GM12891 (cell line): ENCODE results near the gene C8G.

Experiments used
- DNase-seq: peaks from one replicate; pipeline ENCODE4 v3.0.0; 2011; ENCODE audit warnings: low spot score; ENCODE audit not compliant: insufficient read length
- FAIRE-seq: peaks from 2 replicates; lab custom pipeline; 2011; peaks lifted over from hg19 to GRCh38; lab: Jason Lieb, UNC
- PAX5 ChIP-seq: IDR thresholded peaks from 2 replicates; pipeline ENCODE4 v1.6.1; 2011; ENCODE audit warnings: low read length, moderate library complexity, mild to moderate bottlenecking; ENCODE audit not compliant: insufficient read depth, severe bottlenecking
- POLR2A ChIP-seq: IDR thresholded peaks from 2 replicates; pipeline ENCODE4 v1.6.1; 2011; ENCODE audit warnings: low read depth, low read length, control low read depth
- POLR2AphosphoS5 ChIP-seq: IDR thresholded peaks from 2 replicates; pipeline ENCODE4 v1.6.1; 2011; ENCODE audit warnings: low read depth, low read length, control low read depth
- POU2F2 ChIP-seq: IDR thresholded peaks from 2 replicates; pipeline ENCODE4 v1.6.1; 2011; ENCODE audit warnings: low read depth, mild to moderate bottlenecking, control low read depth, low read length, moderate library complexity
- SPI1 ChIP-seq: IDR thresholded peaks from 2 replicates; pipeline ENCODE4 v1.6.1; 2011; ENCODE audit warnings: low read depth, low read length, control low read depth
- TAF1 ChIP-seq: IDR thresholded peaks from 2 replicates; pipeline ENCODE4 v1.6.1; 2011; ENCODE audit warnings: low read depth, low read length, control low read depth

C8G gene

GRCh38 chr9:136979769-136980587, 34.9 kb downstream of the C8G start:
- TF ChIP-seq PAX5 = no peak
- TF ChIP-seq TAF1 = no peak
- TF ChIP-seq POLR2A = no peak
- TF ChIP-seq POLR2AphosphoS5 = no peak
- TF ChIP-seq POU2F2 = no peak
- TF ChIP-seq SPI1 = no peak
- no peak for DNase-seq

GRCh38 chr9:136980669-136981478, 35.8 kb downstream of the C8G start:
- DNase-seq (no peak), FAIRE-seq (no peak)

More at GRCh38 chr9:136979769-136980587, 34.9 kb downstream of the C8G start:
- FAIRE-seq = no peak

GRCh38 chr9:136981588-136982231, 36.7 kb downstream of the C8G start:
- DNase-seq = no peak
- FAIRE-seq = no peak

More at GRCh38 chr9:136980669-136981478, 35.8 kb downstream of the C8G start:
- TF ChIP-seq POLR2AphosphoS5 (no peak), POLR2A (no peak), POU2F2 (no peak), TAF1 (no peak), SPI1 (no peak), PAX5 (no peak)

GRCh38 chr9:136982232-136983051, 37.4 kb downstream of the C8G start, which contains the start of gene LCNL1:
Gene LCNL1, plus strand, starts transcription at chr9:136982993. Its CDS starts 594 bp downstream, at chr9:136983587.
- no peak for FAIRE-seq
- no peak for TF ChIP-seq PAX5
- no peak for TF ChIP-seq POLR2A
- no peak for TF ChIP-seq POU2F2
- no peak for TF ChIP-seq POLR2AphosphoS5
- TF ChIP-seq TAF1 = no peak
- no peak for TF ChIP-seq SPI1
- no peak for DNase-seq

More at GRCh38 chr9:136981588-136982231, 36.7 kb downstream of the C8G start:
- TF ChIP-seq TAF1 (no peak), POLR2A (no peak), POU2F2 (no peak), SPI1 (no peak), PAX5 (no peak), POLR2AphosphoS5 (no peak)

- FAIRE-seq (no peak), DNase-seq (no peak)
- TF ChIP-seq TAF1 (no peak), PAX5 (no peak), SPI1 (no peak)
Measured at GRCh38 chr9:136983167-136983566, 38.1 kb downstream of the C8G start.

GRCh38 chr9:136983656-136984314, 38.7 kb downstream of the C8G start:
- peak; percentile 54 for FAIRE-seq
- no peak for TF ChIP-seq POLR2AphosphoS5
- no peak for TF ChIP-seq SPI1
- no peak for TF ChIP-seq POLR2A
- no peak for TF ChIP-seq TAF1
- no peak for TF ChIP-seq POU2F2
- TF ChIP-seq PAX5 = no peak
- no peak for DNase-seq

- no peak for TF ChIP-seq POU2F2
- no peak for TF ChIP-seq POLR2AphosphoS5
- no peak for TF ChIP-seq PAX5
- no peak for TF ChIP-seq POLR2A
- TF ChIP-seq TAF1 = no peak
- TF ChIP-seq SPI1 = no peak
- no peak for FAIRE-seq
- no peak for DNase-seq
Measured at GRCh38 chr9:136984464-136985026, 39.5 kb downstream of the C8G start.

GRCh38 chr9:136985027-136985602, 40.1 kb downstream of the C8G start:
- TF ChIP-seq PAX5 (no peak), POU2F2 (no peak), POLR2A (no peak), TAF1 (no peak), POLR2AphosphoS5 (no peak), SPI1 (no peak)
- no peak for FAIRE-seq
- DNase-seq = no peak
